Kidney (tissue), 22 donors: ENCODE data around the gene PRKAR2A. TPM values are rescaled to one million over a fixed set of nuclear protein-coding genes. Genes with fewer than 3 reads are reported as not detected.

Source experiments
- DNase-seq, 5 donors: peaks; one replicate each; pipeline ENCODE4 v3.0.0-alpha.2; 2013 to 2020
- FAIRE-seq: peaks from 2 replicates; lab custom pipeline; 2012; peaks lifted over from hg19 to GRCh38; lab: Jason Lieb, UNC
- H3K27ac ChIP-seq, 2 donors: one replicate each; pipeline ENCODE4 v1.7.0; 2013; ENCODE audit warnings: low read depth in 2 of 2, low read length in 2 of 2, inconsistent platforms in 1 of 2
- H3K27me3 ChIP-seq: one replicate; pipeline ENCODE4 v1.7.1; 2013; ENCODE audit warnings: low read length, inconsistent platforms; ENCODE audit not compliant: control insufficient read depth, insufficient read depth
- H3K36me3 ChIP-seq, 3 donors: one replicate each; pipeline versions ENCODE4 v1.7.0 to v1.7.1; 2013; ENCODE audit warnings: low read length in 3 of 3, control low read depth in 1 of 3, inconsistent platforms in 1 of 3; ENCODE audit not compliant: insufficient read depth in 3 of 3, control insufficient read depth in 2 of 3
- H3K4me1 ChIP-seq, 3 donors: one replicate each; pipeline versions ENCODE4 v1.7.0 to v1.7.1; 2013; ENCODE audit warnings: low read length in 3 of 3, inconsistent platforms in 1 of 3, low read depth in 1 of 3; ENCODE audit not compliant: control insufficient read depth in 2 of 3, insufficient read depth in 2 of 3
- H3K4me3 ChIP-seq, 3 donors: one replicate each; pipeline versions ENCODE4 v1.7.0 to v1.8.1; 2013; ENCODE audit warnings: low read length in 3 of 3, control low read depth in 1 of 3, inconsistent platforms in 1 of 3
- H3K9ac ChIP-seq, 3 donors: one replicate each; pipeline versions ENCODE4 v1.7.0 to v1.7.1; 2013; ENCODE audit warnings: low read length in 3 of 3, control low read depth in 1 of 3, inconsistent platforms in 1 of 3
- H3K9me3 ChIP-seq, 3 donors: one replicate each; pipeline versions ENCODE4 v1.7.0 to v1.7.1; 2013; ENCODE audit warnings: low read length in 3 of 3, control low read depth in 1 of 3, inconsistent platforms in 1 of 3; ENCODE audit not compliant: control insufficient read depth in 2 of 3, insufficient read depth in 1 of 3
- CTCF ChIP-seq: IDR thresholded peaks from 3 replicates; pipeline ENCODE4 v1.5.1; 2012; ENCODE audit warnings: mild to moderate bottlenecking, moderate library complexity, borderline replicate concordance; ENCODE audit not compliant: insufficient read depth; ENCODE audit errors: extremely low read depth
- intact Hi-C: fragments of 100-400 bp; cut with DNase I; formaldehyde crosslinking; loops from one replicate; pipeline ENCODE4 v1.11.1; 2022
- long read RNA-seq, 10 donors: library from polyadenylated mRNA in 1 of 10; unstranded in 1 of 10; transcript quantifications; one replicate each; pipeline ENCODE4 v2.0.0 and lab custom pipeline, GENCODE V29; 2021 to 2026
- polyA plus RNA-seq: library from polyadenylated mRNA; stranded (reverse); fragments of 350-450 nt; fragmentation: Illumina TruSeq; extraction: RNeasy Lipid Tissue Mini Kit (QIAGEN cat#74804); gene quantifications from one replicate; pipeline ENCODE4 v1.2.3, GENCODE V29; 2014; ENCODE audit warnings: low read depth, low replicate concordance; ENCODE audit not compliant: insufficient read depth
- total RNA-seq: library from RNA; stranded (reverse); fragmentation: NEBNext Ultra II Directional; extraction: Animal tissue kit (Norgen Biotek cat#: 25700); gene quantifications from one replicate; pipeline ENCODE4 v1.2.1, GENCODE V29; 2021
- donor health status: control.
- donor health status: control.
- donor health status: control.
- donor health status: control.
- donor health status: control.
- donor health status: DM: yes; HTN: yes; CAD: no.
- donor health status: Normal renal cell carcinoma (clear cell type).

Gene PRKAR2A
- 49.9 TPM for total RNA-seq
- 10.4 TPM for polyA plus RNA-seq
- long read RNA-seq, donor 1, full-length matches to known transcripts: 4 of 4 reads
- long read RNA-seq, donor 1, partial matches to known transcripts: 0 of 4 reads
- long read RNA-seq, donor 1, other reads (novel, unspliced or antisense): 0 of 4 reads
- long read RNA-seq, donor 2, full-length matches to known transcripts: 5 of 5 reads
- long read RNA-seq, donor 2, partial matches to known transcripts: 0 of 5 reads
- long read RNA-seq, donor 2, other reads (novel, unspliced or antisense): 0 of 5 reads
- long read RNA-seq, donor 3, full-length matches to known transcripts: 5 of 5 reads
- long read RNA-seq, donor 3, partial matches to known transcripts: 0 of 5 reads
- long read RNA-seq, donor 3, other reads (novel, unspliced or antisense): 0 of 5 reads
- long read RNA-seq, donor 4, full-length matches to known transcripts: 1 of 1 reads
- long read RNA-seq, donor 4, partial matches to known transcripts: 0 of 1 reads
- long read RNA-seq, donor 4, other reads (novel, unspliced or antisense): 0 of 1 reads
- long read RNA-seq, donor 5: 0 reads
- long read RNA-seq, donor 6: 0 reads
- long read RNA-seq, donor 7, full-length matches to known transcripts: 8 of 16 reads
- long read RNA-seq, donor 7, partial matches to known transcripts: 2 of 16 reads
- long read RNA-seq, donor 7, other reads (novel, unspliced or antisense): 6 of 16 reads
- long read RNA-seq, donor 8, full-length matches to known transcripts: 3 of 3 reads
- long read RNA-seq, donor 8, partial matches to known transcripts: 0 of 3 reads
- long read RNA-seq, donor 8, other reads (novel, unspliced or antisense): 0 of 3 reads
- long read RNA-seq, donor 9, full-length matches to known transcripts: 2 of 2 reads
- long read RNA-seq, donor 9, partial matches to known transcripts: 0 of 2 reads
- long read RNA-seq, donor 9, other reads (novel, unspliced or antisense): 0 of 2 reads
- long read RNA-seq, donor 10, full-length matches to known transcripts: 3 of 3 reads
- long read RNA-seq, donor 10, partial matches to known transcripts: 0 of 3 reads
- long read RNA-seq, donor 10, other reads (novel, unspliced or antisense): 0 of 3 reads

DNA sequence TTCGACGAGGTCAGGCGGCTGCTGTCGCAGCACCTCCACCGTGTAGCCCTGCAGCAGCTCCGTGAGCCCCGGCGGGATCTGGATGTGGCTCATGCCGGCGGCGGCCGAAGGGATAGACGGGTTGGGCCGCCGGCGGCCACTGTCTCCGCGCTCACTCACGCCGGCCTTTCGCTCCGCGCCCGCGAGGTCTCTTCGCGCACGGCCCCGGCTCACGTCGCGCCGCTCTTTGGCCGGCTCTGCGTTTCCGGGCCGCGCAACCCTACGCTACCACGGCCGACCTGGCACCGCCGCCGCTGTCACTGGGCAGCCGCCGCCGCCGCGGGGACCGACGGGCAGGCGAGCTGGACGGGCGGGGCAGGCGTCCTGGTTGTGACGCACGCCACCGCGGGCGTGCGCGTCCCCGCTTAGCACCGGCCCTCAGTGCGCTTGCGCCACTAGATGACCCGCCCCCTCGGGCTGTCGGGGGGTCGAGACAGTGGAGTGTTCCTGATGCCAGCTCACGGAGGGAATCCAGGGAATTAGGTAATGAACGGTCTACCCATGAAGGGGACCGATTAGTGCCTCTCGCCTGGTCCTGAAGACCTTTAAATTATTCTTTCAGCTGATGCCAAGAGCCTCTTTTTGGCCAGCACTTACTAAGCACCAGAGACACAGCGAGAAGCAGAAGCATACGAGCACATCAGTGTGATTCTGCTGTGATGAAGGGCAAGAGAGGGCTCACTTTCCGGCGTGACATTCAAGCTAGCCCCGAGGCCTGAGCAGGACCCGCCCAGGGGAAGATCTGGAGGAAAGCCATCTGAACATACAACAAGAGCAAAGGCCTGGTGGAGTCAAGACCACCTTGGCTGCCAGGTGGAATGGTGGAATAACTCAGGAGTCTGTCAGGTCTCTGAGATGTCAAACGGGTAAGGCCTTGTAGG is at the start of gene PRKAR2A:
Gene PRKAR2A (minus strand): TSS at position 371 of the 920 bp plus-strand sequence. CDS start 278 bp downstream, at position 93.
- intact Hi-C loops: no loop called here
- FAIRE-seq (no peak), DNase-seq (peak; percentile 90 to 96 (median 94))
- TF ChIP-seq CTCF: peak; percentile 0
- Histone ChIP-seq H3K9ac (peak within 1 kb of the TSS; percentile 60 to 80 (median 80)), H3K4me1 (peaks cover 0 to 7% (median 0%) of the 10 kb centered on the region in 3 donors), H3K27ac (peak within 1 kb of the TSS; percentile 94 to 95), H3K36me3 (no peaks in the 10 kb centered on the region), H3K27me3 (no peaks in the 10 kb centered on the region), H3K4me3 (peak within 1 kb of the TSS; percentile 74 to 87 (median 84)), H3K9me3 (no peaks in the 10 kb centered on the region)

- no peak for FAIRE-seq
Observed at GRCh38 chr3:48896936-48897335, 49.3 kb upstream of the PRKAR2A start.

More at GRCh38 chr3:48896936-48897335, 49.3 kb upstream of the PRKAR2A start:
- Histone ChIP-seq H3K9ac (no peak overlapping the region), H3K27ac (no peak overlapping the region), H3K36me3 (peaks cover 0 to 1% (median 0%) of the 10 kb centered on the region in 3 donors), H3K4me1 (peaks cover 0 to 8% (median 6%) of the 10 kb centered on the region in 3 donors), H3K9me3 (no peaks in the 10 kb centered on the region), H3K27me3 (no peaks in the 10 kb centered on the region), H3K4me3 (no peak overlapping the region)
- intact Hi-C loops: no loop called here
- DNase-seq: peak in 1 of 5 donors; percentile 13
- TF ChIP-seq CTCF: no peak
